GM06990 (cell line): Measurements from ENCODE around the gene PRKN.

ENCODE experiments used
- DNase-seq: peaks from one replicate; pipeline ENCODE4 v3.0.0-alpha.2; 2011; ENCODE audit not compliant: insufficient read length; ENCODE audit errors: extremely low read depth
- H3K27me3 ChIP-seq: replicated peaks from 2 replicates; pipeline ENCODE4 v1.6.0; 2011; ENCODE audit warnings: low read length; ENCODE audit not compliant: control insufficient read depth, insufficient read depth
- H3K36me3 ChIP-seq: 2 replicates; pipeline ENCODE4 v1.5.1; 2011; ENCODE audit warnings: low read length; ENCODE audit not compliant: control insufficient read depth, insufficient read depth
- H3K4me3 ChIP-seq: replicated peaks from 2 replicates; pipeline ENCODE4 v1.5.1; 2011; ENCODE audit warnings: low read depth, mild to moderate bottlenecking, control low read depth, low read length
- TF ChIP-seq, protein P1 (sequence below): IDR thresholded peaks from 2 replicates; pipeline ENCODE4 v1.5.1; 2011; ENCODE audit warnings: low read length, control low read depth, mild to moderate bottlenecking, inconsistent platforms; ENCODE audit not compliant: insufficient read depth, poor library complexity, severe bottlenecking

The PRKN gene

DNA sequence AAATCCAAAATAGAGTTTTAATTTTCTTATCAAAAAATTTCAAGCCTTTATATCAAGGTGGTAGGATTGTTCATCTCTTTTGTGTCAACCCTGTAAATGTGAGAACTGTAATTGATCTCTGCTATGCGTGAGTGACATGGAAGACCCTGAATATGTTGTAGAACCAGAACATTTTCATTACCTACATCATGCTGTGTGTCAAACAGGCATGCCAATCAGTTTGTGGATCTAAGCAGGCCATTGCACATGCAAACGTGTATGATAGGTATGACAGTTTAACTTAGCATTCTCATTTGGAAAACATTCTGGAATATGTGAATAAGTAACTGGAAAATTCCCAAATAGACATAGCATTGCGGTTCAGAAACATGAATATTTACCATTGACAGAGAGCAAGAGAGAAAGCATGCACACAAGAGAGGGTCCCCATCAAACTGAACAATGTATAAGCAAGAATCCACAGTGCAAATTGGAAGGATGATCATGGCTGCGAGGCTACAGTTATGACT lies 812.1 kb downstream of the PRKN start:
- Histone ChIP-seq H3K27me3 (no peaks in the 10 kb centered on the region), H3K36me3 (no peaks in the 10 kb centered on the region), H3K4me3 (no peak overlapping the region)
- no peak for DNase-seq
- TF ChIP-seq, protein P1, sequence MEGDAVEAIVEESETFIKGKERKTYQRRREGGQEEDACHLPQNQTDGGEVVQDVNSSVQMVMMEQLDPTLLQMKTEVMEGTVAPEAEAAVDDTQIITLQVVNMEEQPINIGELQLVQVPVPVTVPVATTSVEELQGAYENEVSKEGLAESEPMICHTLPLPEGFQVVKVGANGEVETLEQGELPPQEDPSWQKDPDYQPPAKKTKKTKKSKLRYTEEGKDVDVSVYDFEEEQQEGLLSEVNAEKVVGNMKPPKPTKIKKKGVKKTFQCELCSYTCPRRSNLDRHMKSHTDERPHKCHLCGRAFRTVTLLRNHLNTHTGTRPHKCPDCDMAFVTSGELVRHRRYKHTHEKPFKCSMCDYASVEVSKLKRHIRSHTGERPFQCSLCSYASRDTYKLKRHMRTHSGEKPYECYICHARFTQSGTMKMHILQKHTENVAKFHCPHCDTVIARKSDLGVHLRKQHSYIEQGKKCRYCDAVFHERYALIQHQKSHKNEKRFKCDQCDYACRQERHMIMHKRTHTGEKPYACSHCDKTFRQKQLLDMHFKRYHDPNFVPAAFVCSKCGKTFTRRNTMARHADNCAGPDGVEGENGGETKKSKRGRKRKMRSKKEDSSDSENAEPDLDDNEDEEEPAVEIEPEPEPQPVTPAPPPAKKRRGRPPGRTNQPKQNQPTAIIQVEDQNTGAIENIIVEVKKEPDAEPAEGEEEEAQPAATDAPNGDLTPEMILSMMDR = no peak

DNA sequence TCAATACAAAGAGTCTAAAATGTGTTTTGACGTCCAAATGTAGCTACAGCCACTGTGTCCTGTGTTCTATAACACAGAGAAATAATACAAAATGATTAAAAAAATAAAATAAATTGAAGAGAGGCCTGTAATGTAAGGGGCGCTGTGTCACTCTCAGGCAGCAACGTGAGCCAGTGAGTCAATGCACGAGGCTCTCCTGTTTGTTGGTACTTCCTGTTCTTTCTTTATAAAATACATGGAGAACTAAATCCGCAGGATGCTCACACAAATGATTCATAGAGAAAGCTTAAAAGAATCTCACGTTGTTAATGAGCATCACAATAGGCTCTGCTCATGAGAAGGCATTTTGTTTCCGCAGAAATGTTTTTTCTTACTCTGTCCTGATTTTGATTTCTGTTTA lies 818.7 kb downstream of the PRKN start:
- TF ChIP-seq, protein P1 = no peak
- no peak for DNase-seq

DNA sequence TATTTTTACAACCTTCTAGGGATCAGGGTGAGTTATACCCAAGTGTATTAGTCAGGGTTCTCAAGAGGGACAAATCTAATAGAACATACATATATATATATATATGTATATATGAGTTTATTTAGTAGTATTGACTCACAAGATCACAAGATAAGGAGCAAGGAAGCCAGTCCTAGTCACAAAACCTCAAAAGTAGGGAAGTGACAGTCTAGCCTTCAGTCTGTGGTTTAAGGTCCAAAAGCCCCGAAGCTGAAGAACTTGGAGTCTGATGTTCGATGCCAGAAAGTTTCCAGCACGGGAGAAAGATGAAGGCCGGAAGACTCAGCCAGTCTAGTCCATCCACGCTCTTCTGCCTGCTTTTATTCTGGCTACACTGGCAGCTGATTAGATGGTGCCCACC lies 821.0 kb downstream of the PRKN start:
- H3K27me3 ChIP-seq = no peaks in the 10 kb centered on the region
- TF ChIP-seq, protein P1 = no peak
- no peak overlapping the region for H3K4me3 ChIP-seq
- no peaks in the 10 kb centered on the region for H3K36me3 ChIP-seq
- no peak for DNase-seq

More for the DNA sequence above, 818.7 kb downstream of the PRKN start:
- H3K27me3 ChIP-seq = no peaks in the 10 kb centered on the region
- H3K36me3 ChIP-seq = no peaks in the 10 kb centered on the region
- H3K4me3 ChIP-seq = no peak overlapping the region

DNA sequence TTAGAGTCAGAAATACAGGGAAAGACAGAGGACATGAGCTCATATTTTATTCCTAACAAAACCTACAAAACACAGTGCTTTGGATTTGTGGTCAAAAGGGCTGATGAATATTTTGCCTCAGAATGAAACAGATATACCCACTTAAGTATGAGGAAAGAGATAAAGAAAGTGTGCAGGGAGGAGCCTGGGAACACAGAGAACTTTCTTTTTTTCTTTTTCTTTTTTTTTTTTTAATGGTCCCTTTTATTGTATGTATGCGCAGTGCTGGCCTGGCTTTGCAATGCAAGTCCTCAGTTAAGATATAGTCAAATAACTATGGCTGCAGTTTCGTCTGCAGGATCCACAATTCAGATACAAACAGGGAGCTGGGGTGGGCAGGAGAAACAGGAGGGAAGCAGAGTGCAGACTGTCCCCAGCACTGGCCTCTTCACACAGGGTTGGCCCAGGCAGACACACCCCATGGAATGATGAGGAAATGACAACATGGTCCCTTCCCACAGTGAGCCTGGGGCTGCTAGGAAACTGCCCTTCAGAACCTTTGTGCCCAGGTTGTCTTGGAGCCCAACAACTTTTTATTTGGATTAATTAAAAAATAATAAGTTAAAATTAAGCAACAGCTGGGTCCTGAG lies 823.9 kb downstream of the PRKN start:
- TF ChIP-seq, protein P1 = no peak
- Histone ChIP-seq H3K4me3 (no peak overlapping the region), H3K27me3 (no peaks in the 10 kb centered on the region), H3K36me3 (no peaks in the 10 kb centered on the region)
- DNase-seq = no peak

DNA sequence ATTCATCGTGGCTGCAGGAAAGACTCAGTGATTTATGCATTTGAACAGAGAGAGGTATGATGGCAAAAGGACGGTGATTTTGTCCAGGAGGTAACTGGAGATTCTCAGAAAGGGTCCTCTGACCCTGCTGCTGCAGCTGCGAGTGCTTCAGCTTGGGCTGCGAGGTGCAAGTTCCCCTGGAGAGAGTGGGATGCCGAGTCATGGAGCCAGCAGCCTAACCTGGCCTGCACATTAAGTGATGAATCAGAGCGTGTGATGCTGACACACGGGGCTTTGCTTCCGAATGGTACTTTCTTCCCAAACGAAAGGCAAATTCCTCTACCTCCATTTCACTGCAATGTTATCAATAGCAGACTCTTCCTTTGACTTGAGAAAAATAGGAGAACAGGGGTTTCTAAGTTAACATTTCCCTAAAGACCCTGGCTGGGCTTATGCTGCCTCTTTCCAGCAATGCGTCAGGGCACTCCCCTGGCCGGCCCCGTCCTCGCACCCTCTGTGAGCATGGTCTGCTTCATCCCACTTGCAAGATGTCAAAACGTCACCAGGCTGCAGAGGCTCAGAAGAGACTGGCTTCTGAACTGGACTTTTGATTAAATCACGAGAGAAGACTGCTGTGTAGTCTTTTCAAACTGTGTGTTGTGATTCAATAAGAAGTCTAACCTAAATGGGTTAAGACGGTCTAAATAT lies 825.7 kb downstream of the PRKN start:
- H3K36me3 ChIP-seq = no peaks in the 10 kb centered on the region
- DNase-seq = no peak
- H3K4me3 ChIP-seq = no peak overlapping the region
- TF ChIP-seq, protein P1 = no peak
- no peaks in the 10 kb centered on the region for H3K27me3 ChIP-seq

DNA sequence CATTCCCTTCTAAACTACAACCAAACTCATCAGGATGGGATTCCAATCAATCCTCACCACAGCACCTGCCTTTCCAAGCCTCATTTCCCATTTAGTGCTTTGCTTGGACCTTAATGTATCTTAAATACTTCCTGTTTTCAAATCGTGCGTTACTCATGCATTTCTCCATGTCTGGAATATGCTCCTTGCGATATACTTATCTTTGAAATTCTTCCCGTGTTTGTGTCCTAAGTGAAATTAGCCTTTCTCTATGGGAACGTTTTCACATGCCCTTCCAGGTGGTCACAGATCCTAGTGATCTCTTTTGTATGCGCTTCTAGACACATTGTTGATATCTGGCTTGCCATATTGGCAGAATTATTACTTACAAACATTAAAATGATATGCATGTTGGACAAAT lies 833.1 kb downstream of the PRKN start:
- Histone ChIP-seq H3K36me3 (no peaks in the 10 kb centered on the region), H3K4me3 (no peak overlapping the region), H3K27me3 (no peaks in the 10 kb centered on the region)
- TF ChIP-seq, protein P1 = no peak
- DNase-seq = no peak
